DND-41 (cell line): Measurements from ENCODE around the gene HSDL2.

ENCODE experiments used
- ATAC-seq: fragments of 200-7000 bp; cut with Tn5 transposase; 3 replicates; pipeline ENCODE4 v1.9.1; 2021; ENCODE audit warnings: low read depth; ENCODE audit not compliant: insufficient read depth
- DNase-seq: peaks from one replicate; pipeline ENCODE4 v3.0.0-alpha.2; 2020
- H2AFZ ChIP-seq: 2 replicates; pipeline ENCODE4 v1.6.0; 2012; ENCODE audit warnings: low read depth, low read length
- H3K27ac ChIP-seq: 2 replicates; pipeline ENCODE4 v1.5.1; 2012; ENCODE audit warnings: low read length, inconsistent platforms
- H3K27me3 ChIP-seq: fragments of 200-600 bp; sonication (generic); 2 replicates; pipeline ENCODE4 v1.6.0; 2012; ENCODE audit warnings: low read length, mild to moderate bottlenecking, inconsistent platforms; ENCODE audit not compliant: insufficient read depth, poor library complexity
- H3K36me3 ChIP-seq: 2 replicates; pipeline ENCODE4 v1.5.1; 2012; ENCODE audit warnings: low read length, inconsistent platforms; ENCODE audit not compliant: insufficient read depth
- H3K4me1 ChIP-seq: 2 replicates; pipeline ENCODE4 v1.5.1; 2012; ENCODE audit warnings: mild to moderate bottlenecking, low read length; ENCODE audit not compliant: insufficient read depth
- H3K4me2 ChIP-seq: 2 replicates; pipeline ENCODE4 v1.6.0; 2012; ENCODE audit warnings: mild to moderate bottlenecking, moderate library complexity, low read length, inconsistent platforms; ENCODE audit not compliant: insufficient read depth
- H3K4me3 ChIP-seq, 2 experiments: fragments of 200-600 bp in 1 of 2; shearing (Covaris generic) in 1 of 2; 2 replicates each; pipeline ENCODE4 v1.5.1; 2012 to 2016; ENCODE audit warnings: inconsistent platforms in 2 of 2, low read length in 2 of 2, mild to moderate bottlenecking in 2 of 2, low read depth in 1 of 2, moderate library complexity in 1 of 2
- H3K79me2 ChIP-seq: 2 replicates; pipeline ENCODE4 v1.6.0; 2012; ENCODE audit warnings: low read length, inconsistent platforms; ENCODE audit not compliant: insufficient read depth
- H3K9ac ChIP-seq: 2 replicates; pipeline ENCODE4 v1.6.0; 2012; ENCODE audit warnings: low read depth, mild to moderate bottlenecking, inconsistent platforms, low read length, moderate library complexity
- H3K9me3 ChIP-seq: 2 replicates; pipeline ENCODE4 v1.5.1; 2012; ENCODE audit warnings: low read length, moderate library complexity, mild to moderate bottlenecking, inconsistent platforms; ENCODE audit not compliant: insufficient read depth, severe bottlenecking
- H4K20me1 ChIP-seq: 2 replicates; pipeline ENCODE4 v1.6.0; 2012; ENCODE audit warnings: low read length; ENCODE audit not compliant: insufficient read depth
- CTCF ChIP-seq: IDR thresholded peaks from 2 replicates; pipeline ENCODE4 v1.5.1; 2012; ENCODE audit warnings: borderline replicate concordance, low read length, moderate library complexity, mild to moderate bottlenecking; ENCODE audit not compliant: poor library complexity, severe bottlenecking; ENCODE audit errors: extremely low read depth
- EZH2 ChIP-seq: IDR thresholded peaks from 3 replicates; pipeline ENCODE4 v1.6.1; 2012; ENCODE audit warnings: borderline replicate concordance, low read depth, mild to moderate bottlenecking, moderate library complexity, low read length, inconsistent platforms; ENCODE audit not compliant: severe bottlenecking

The HSDL2 gene

GRCh38 chr9:112486221-112487007 lies 106.5 kb downstream of the HSDL2 start, which contains the start of gene KIAA1958:
KIAA1958 (plus strand) TSS chr9:112486827; CDS start chr9:112574081, 87,254 bp downstream.
- peaks cover 4% of the 10 kb centered on the region; the same call in 1 of the 2 replicates for H4K20me1 ChIP-seq
- peak; percentile 89 for ATAC-seq
- peaks cover 35% of the 10 kb centered on the region for H3K4me1 ChIP-seq
- peak within 1 kb of the TSS; percentile 85 to 95 for H3K4me3 ChIP-seq
- H3K9ac ChIP-seq: peak within 1 kb of the TSS; percentile 89
- no peak for TF ChIP-seq CTCF
- DNase-seq: peak; percentile 87
- peak within 1 kb of the TSS; percentile 99 for H2AFZ ChIP-seq
- H3K27me3 ChIP-seq: no peaks in the 10 kb centered on the region
- H3K79me2 ChIP-seq: peaks cover 53% of the 10 kb centered on the region
- H3K9me3 ChIP-seq: no peaks in the 10 kb centered on the region
- peak within 1 kb of the TSS; percentile 82 for H3K27ac ChIP-seq
- peaks cover 4% of the 10 kb centered on the region; the same call in 1 of the 2 replicates for H3K36me3 ChIP-seq
- peak within 1 kb of the TSS; percentile 91 for H3K4me2 ChIP-seq

GRCh38 chr9:112487008-112487798 lies 107.3 kb downstream of the HSDL2 start:
- TF ChIP-seq CTCF: peak; percentile 7
- TF ChIP-seq EZH2: no peak
- Histone ChIP-seq H3K27ac (peak overlapping the region; percentile 72), H3K79me2 (peaks cover 61% of the 10 kb centered on the region), H3K4me2 (peak overlapping the region; percentile 79), H3K36me3 (peaks cover 8% of the 10 kb centered on the region), H3K9me3 (no peaks in the 10 kb centered on the region), H3K27me3 (no peaks in the 10 kb centered on the region), H2AFZ (peak overlapping the region; percentile 84), H3K9ac (peak overlapping the region; percentile 89), H4K20me1 (peaks cover 4% of the 10 kb centered on the region; the same call in 1 of the 2 replicates), H3K4me1 (peaks cover 35% of the 10 kb centered on the region), H3K4me3 (peak overlapping the region; percentile 85 to 95)
- DNase-seq: peak; percentile 70
- peak; percentile 57 for ATAC-seq

- TF ChIP-seq CTCF: no peak
- no peak for TF ChIP-seq EZH2
- Histone ChIP-seq H3K4me3 (peak overlapping the region; percentile 85 to 95; a peak in 3 of 4 replicates), H3K4me2 (peak overlapping the region; percentile 79), H3K9ac (peak overlapping the region; percentile 89), H2AFZ (peak overlapping the region; percentile 84), H3K27me3 (no peaks in the 10 kb centered on the region), H3K4me1 (peaks cover 35% of the 10 kb centered on the region), H4K20me1 (peaks cover 4% of the 10 kb centered on the region; the same call in 1 of the 2 replicates), H3K27ac (peak overlapping the region; percentile 72; the same call in 1 of the 2 replicates), H3K36me3 (peaks cover 15% of the 10 kb centered on the region), H3K9me3 (no peaks in the 10 kb centered on the region), H3K79me2 (peaks cover 68% of the 10 kb centered on the region)
- ATAC-seq (no peak), DNase-seq (no peak)
Measured at GRCh38 chr9:112487799-112488340, 108.0 kb downstream of the HSDL2 start.
